ENCODE results near the gene NTN1. TPM values are rescaled to one million over a fixed set of nuclear protein-coding genes. Genes with fewer than 3 reads are reported as not detected.

The NTN1 gene
- total RNA-seq, 1 experiment from 2014 or later, result 0.94 TPM

DNA sequence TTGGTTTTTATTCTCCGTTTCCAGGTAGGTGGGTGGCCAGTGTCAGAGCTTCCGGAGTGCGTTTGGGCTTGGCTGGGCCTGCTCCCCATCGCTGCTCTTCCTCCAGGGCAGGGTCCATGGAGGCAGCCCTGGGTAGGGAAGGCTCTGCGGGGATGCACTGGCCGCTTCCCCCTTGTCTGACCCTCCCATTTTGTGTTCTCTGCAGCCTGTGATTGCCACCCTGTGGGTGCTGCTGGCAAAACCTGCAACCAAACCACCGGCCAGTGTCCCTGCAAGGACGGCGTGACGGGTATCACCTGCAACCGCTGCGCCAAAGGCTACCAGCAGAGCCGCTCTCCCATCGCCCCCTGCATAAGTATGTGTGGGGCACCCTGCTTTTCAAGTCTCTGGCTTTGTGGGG lies 158.3 kb downstream of the NTN1 start:
- peaks cover 39% of the 10 kb centered on the region for H3K27me3 Mint-ChIP-seq (ENCODE audit: unreplicated experiment)
- no peaks in the 10 kb centered on the region for H3K36me3 Mint-ChIP-seq (ENCODE audit: insufficient read depth, unreplicated experiment)
- H3K4me3 Mint-ChIP-seq (ENCODE audit: low read depth, unreplicated experiment), result no peak overlapping the region
- H3K27ac Mint-ChIP-seq (ENCODE audit: unreplicated experiment), result no peak overlapping the region
- H3K9me3 Mint-ChIP-seq (ENCODE audit: low read depth, unreplicated experiment), result no peaks in the 10 kb centered on the region
- no peaks in the 10 kb centered on the region for H3K4me1 Mint-ChIP-seq (ENCODE audit: low read depth, unreplicated experiment)
- intact Hi-C loops (cut with micrococcal nuclease; ENCODE audit: unreplicated experiment), result no loop called here
- no peak for TF ChIP-seq CTCF (IDR thresholded peaks at IDR 0.05; ENCODE audit: unreplicated experiment)
- BruUV-seq (replicated peaks), result no TSS peak
- no peak for DNase-seq
- CTCF ChIA-PET, result no interaction called here

DNA sequence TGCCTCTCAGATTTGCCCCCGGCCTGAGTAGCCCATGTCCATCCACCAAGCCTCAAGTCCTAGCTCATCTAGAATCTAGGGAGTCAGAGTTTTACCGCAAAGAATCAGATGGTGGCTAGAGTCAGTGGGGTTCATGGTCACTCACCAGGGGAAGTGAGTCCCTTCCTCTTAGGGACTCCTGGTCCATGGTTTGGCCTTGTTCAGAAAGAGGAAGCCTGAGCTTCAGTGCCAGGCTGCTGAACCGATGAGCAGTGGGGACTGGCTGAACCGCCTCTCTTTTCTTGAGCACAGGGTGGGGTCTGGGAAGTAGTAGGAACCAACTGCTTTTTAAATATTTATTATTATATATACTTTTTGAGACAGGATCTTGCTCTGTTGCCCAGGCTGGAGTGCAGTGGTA lies 160.3 kb downstream of the NTN1 start:
- Mint-ChIP-seq H3K9me3 (ENCODE audit: low read depth, unreplicated experiment) (no peaks in the 10 kb centered on the region), H3K4me1 (ENCODE audit: low read depth, unreplicated experiment) (no peaks in the 10 kb centered on the region), H3K27ac (ENCODE audit: unreplicated experiment) (no peak overlapping the region), H3K4me3 (ENCODE audit: low read depth, unreplicated experiment) (no peak overlapping the region), H3K27me3 (ENCODE audit: unreplicated experiment) (peaks cover 31% of the 10 kb centered on the region), H3K36me3 (ENCODE audit: insufficient read depth, unreplicated experiment) (no peaks in the 10 kb centered on the region)
- no peak for DNase-seq
- TF ChIP-seq CTCF (IDR thresholded peaks at IDR 0.05; ENCODE audit: unreplicated experiment), result no peak
- BruUV-seq (replicated peaks), result no TSS peak
- intact Hi-C loops (cut with micrococcal nuclease; ENCODE audit: unreplicated experiment), result no loop called here
- CTCF ChIA-PET, result no interaction called here

- CTCF ChIA-PET, result no interaction called here
- Mint-ChIP-seq H3K9me3 (ENCODE audit: low read depth, unreplicated experiment) (no peaks in the 10 kb centered on the region), H3K36me3 (ENCODE audit: insufficient read depth, unreplicated experiment) (no peaks in the 10 kb centered on the region), H3K4me1 (ENCODE audit: low read depth, unreplicated experiment) (no peaks in the 10 kb centered on the region), H3K4me3 (ENCODE audit: low read depth, unreplicated experiment) (no peak overlapping the region), H3K27me3 (ENCODE audit: unreplicated experiment) (peaks cover 36% of the 10 kb centered on the region), H3K27ac (ENCODE audit: unreplicated experiment) (no peak overlapping the region)
- no peak for DNase-seq
- TF ChIP-seq CTCF (IDR thresholded peaks at IDR 0.05; ENCODE audit: unreplicated experiment), result no peak
- intact Hi-C loops (cut with micrococcal nuclease; ENCODE audit: unreplicated experiment), result no loop called here
- no TSS peak for BruUV-seq (replicated peaks)
Observed at GRCh38 chr17:9183306-9183705, 162.0 kb downstream of the NTN1 start.

GRCh38 chr17:9185142-9185541 lies 163.8 kb downstream of the NTN1 start:
- no TSS peak for BruUV-seq (replicated peaks)
- Mint-ChIP-seq H3K4me1 (ENCODE audit: low read depth, unreplicated experiment) (no peaks in the 10 kb centered on the region), H3K27me3 (ENCODE audit: unreplicated experiment) (peaks cover 29% of the 10 kb centered on the region), H3K4me3 (ENCODE audit: low read depth, unreplicated experiment) (no peak overlapping the region), H3K9me3 (ENCODE audit: low read depth, unreplicated experiment) (no peaks in the 10 kb centered on the region), H3K27ac (ENCODE audit: unreplicated experiment) (no peak overlapping the region), H3K36me3 (ENCODE audit: insufficient read depth, unreplicated experiment) (no peaks in the 10 kb centered on the region)
- intact Hi-C loops (cut with micrococcal nuclease; ENCODE audit: unreplicated experiment), result no loop called here
- DNase-seq, result no peak
- TF ChIP-seq CTCF (IDR thresholded peaks at IDR 0.05; ENCODE audit: unreplicated experiment), result no peak
- CTCF ChIA-PET, result interaction anchor here (1.1 kb wide), 1 partner anchor 214 kb away, joined by 3 read pairs; no protein-coding TSS in a partner anchor

All from Calu3 (cell line).